NB4 (cell line): ENCODE results near the gene CDHR1.

Experiments used
- DNase-seq: peaks from one replicate; pipeline ENCODE4 v3.0.0; 2010; ENCODE audit warnings: low read depth
- H3K4me3 ChIP-seq: one replicate; pipeline ENCODE4 v1.5.1; 2011; ENCODE audit warnings: mild to moderate bottlenecking, low read depth, low read length, moderate library complexity
- CTCF ChIP-seq: IDR thresholded peaks from one replicate; pipeline ENCODE4 v1.5.1; 2012; ENCODE audit warnings: low read depth, low read length
- MAX ChIP-seq: IDR thresholded peaks from 2 replicates; pipeline ENCODE4 v1.6.1; 2011; ENCODE audit warnings: low read depth, low read length
- MYC ChIP-seq: IDR thresholded peaks from 2 replicates; pipeline ENCODE4 v1.6.1; 2011; ENCODE audit warnings: low read depth, low read length
- POLR2A ChIP-seq: IDR thresholded peaks from 2 replicates; pipeline ENCODE4 v1.6.1; 2011; ENCODE audit warnings: mild to moderate bottlenecking; ENCODE audit not compliant: insufficient read length; ENCODE audit errors: extremely low read depth

The CDHR1 gene

DNA sequence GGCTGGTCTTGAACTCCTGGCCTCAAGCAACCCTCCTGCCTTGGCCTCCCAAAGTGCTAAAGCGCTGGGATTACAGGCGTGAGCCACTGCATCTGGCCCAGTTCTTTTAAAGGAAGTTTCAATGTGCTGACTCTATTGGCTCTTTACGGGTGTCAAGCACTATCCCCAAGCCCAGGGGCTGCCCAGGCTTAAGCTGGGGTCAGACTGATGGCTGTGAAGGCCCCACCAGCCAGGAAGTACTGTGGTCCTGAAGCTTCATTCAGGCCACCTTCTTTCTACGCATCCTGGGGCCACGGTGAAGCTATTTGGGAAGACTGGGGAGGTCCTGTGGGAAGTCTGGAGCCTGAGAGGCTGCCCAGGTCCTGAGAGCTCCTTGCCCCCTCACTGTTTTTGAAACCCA lies 12.7 kb upstream of the CDHR1 start:
- no peak overlapping the region for H3K4me3 ChIP-seq
- DNase-seq, result no peak
- no peak for TF ChIP-seq MAX
- no peak for TF ChIP-seq POLR2A
- no peak for TF ChIP-seq MYC
- no peak for TF ChIP-seq CTCF

GRCh38 chr10:84184517-84184916 lies 9.8 kb upstream of the CDHR1 start:
- TF ChIP-seq MYC, result no peak
- no peak for TF ChIP-seq CTCF
- no peak for TF ChIP-seq POLR2A
- no peak for TF ChIP-seq MAX
- no peak for DNase-seq

DNA sequence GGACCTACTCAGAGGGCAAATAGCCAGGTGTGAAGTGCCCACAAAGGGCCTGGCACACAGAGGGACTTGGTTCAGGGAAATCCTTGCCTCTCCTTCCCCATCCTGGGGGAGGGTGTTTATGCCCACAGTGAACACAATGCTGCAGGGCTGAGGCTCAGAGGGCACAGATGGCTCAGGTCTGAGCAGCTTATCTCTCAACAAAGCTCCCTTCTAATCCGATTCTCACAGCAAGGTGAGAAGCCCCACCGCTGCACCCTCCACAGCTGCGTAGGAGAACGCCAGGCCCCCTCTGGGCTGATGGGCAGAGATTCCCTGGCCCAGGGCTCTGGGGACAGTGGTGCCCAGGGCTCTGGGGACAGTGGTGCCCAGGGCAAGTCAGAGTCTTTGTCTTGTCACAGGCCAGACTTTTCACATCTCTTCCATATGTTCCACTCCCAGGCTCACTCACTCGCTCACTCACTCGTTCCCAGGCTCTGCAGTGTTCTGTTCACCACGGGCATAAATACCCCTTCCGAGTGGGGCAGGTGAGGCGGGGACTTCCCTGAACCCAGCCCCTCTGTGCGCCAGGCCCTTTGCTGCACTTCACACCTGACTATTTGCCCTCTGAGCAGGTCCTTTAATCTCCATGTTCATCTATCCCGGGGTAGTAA lies 8.7 kb upstream of the CDHR1 start:
- H3K4me3 ChIP-seq, result no peak overlapping the region
- no peak for DNase-seq
- TF ChIP-seq POLR2A, result no peak
- TF ChIP-seq CTCF, result no peak
- TF ChIP-seq MAX, result no peak
- TF ChIP-seq MYC, result no peak

More at GRCh38 chr10:84184517-84184916, 9.8 kb upstream of the CDHR1 start:
- no peak overlapping the region for H3K4me3 ChIP-seq

GRCh38 chr10:84188815-84189214 lies 5.5 kb upstream of the CDHR1 start:
- no peak for DNase-seq
- no peak overlapping the region for H3K4me3 ChIP-seq
- TF ChIP-seq CTCF, result no peak
- no peak for TF ChIP-seq MYC
- TF ChIP-seq POLR2A, result no peak
- no peak for TF ChIP-seq MAX

DNA sequence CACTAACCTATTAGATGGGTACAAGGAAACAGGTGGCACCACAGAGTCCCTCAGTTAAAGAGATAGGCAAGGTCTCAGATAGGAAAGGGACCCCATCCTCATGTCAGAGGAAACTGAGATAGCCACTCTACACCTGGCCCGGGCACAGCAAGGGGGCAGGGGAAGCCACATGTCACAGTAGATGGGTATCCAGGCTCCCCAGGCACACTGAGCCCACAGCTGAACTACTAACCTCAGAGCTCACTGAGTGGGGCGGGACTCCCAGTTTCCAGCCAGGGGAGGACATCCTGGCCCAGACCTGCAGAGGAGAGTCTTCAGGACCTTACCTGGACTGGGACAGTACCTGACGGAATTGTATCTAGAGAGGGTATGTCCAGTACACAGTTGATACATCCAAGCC lies 3.7 kb upstream of the CDHR1 start:
- no peak overlapping the region for H3K4me3 ChIP-seq
- TF ChIP-seq POLR2A, result no peak
- no peak for TF ChIP-seq MAX
- no peak for TF ChIP-seq CTCF
- TF ChIP-seq MYC, result no peak
- no peak for DNase-seq

DNA sequence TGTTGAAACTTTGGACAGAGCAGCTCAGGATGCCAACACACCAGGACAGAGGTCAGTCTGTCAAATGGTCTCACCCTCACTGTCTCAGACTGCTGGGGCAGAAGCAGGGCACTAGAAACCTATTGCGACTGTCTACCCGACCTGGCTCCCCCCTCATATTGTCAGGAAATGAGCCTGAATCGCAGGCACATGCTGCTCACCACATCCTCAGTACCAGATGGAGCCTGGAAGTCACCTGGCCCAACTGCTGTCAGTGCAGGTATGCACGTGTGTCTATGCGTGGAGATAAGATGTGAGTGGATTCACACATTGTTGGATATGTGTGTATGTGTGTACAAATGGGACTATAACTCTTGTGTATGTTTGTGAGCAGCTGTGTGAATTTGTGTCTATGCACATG lies 3.2 kb upstream of the CDHR1 start:
- no peak for DNase-seq
- TF ChIP-seq MAX (no peak), MYC (no peak), POLR2A (no peak), CTCF (no peak)
- no peak overlapping the region for H3K4me3 ChIP-seq
